Transverse colon (tissue), 4 donors: ENCODE results near the gene BCOR.

Experiments used
- CTCF ChIP-seq, 5 experiments: fragments of 200-600 bp in 3 of 5; fragments of 450-650 bp in 2 of 5; sonication (generic) in 3 of 5; IDR thresholded peaks; 1 replicate in 2 of 5; 2 replicates in 3 of 5; pipeline ENCODE4 v1.5.1; 2016 to 2017; ENCODE audit warnings: antibody characterized with exemption in 5 of 5, inconsistent platforms in 3 of 5, mild to moderate bottlenecking in 2 of 5, moderate library complexity in 1 of 5
- POLR2A ChIP-seq: fragments of 450-650 bp; IDR thresholded peaks from one replicate; pipeline ENCODE4 v1.6.1; 2016; ENCODE audit warnings: antibody characterized with exemption, mild to moderate bottlenecking, moderate library complexity
- POLR2AphosphoS5 ChIP-seq, 3 donors: sonication (generic); formaldehyde crosslinking; IDR thresholded peaks; one replicate each; pipeline ENCODE4 v1.6.1; 2016; ENCODE audit warnings: antibody characterized with exemption in 3 of 3

GRCh38 chrX:40111868-40112267 lies 14.1 kb upstream of the BCOR start:
- TF ChIP-seq CTCF (IDR thresholded peaks at IDR 0.05), result no peak
- TF ChIP-seq POLR2A, result no peak
- no peak for TF ChIP-seq POLR2AphosphoS5 (IDR thresholded peaks at IDR 0.05)
